ENCODE data around the gene AJM1. TPM values are rescaled to one million over a fixed set of nuclear protein-coding genes. Genes with fewer than 3 reads are reported as not detected.

The AJM1 gene
- total and polyA plus RNA-seq, 2 experiments from 2014 or later: 2.0 to 7.7 TPM

GRCh38 chr9:136889858-136890257, 47.6 kb downstream of the AJM1 start:
- no peaks in the 10 kb centered on the region for H3K36me3 ChIP-seq (replicated peaks; ENCODE audit: insufficient read depth, low read depth)
- WGBS (ENCODE audit: low lambda C conversion rate, missing lambda C conversion rate): 97% methylated on average over 25 of the region's 42 CpGs
- no peaks in the 10 kb centered on the region for H3K9me3 ChIP-seq (ENCODE audit: low read depth)

GRCh38 chr9:136890661-136891060, 48.4 kb downstream of the AJM1 start:
- Histone ChIP-seq H3K27me3 (no peaks in the 10 kb centered on the region), H3K4me2 (no peak overlapping the region), H4K20me1 (ENCODE audit: insufficient read depth, poor library complexity, severe bottlenecking) (no peaks in the 10 kb centered on the region), H3K4me1 (ENCODE audit: insufficient read depth) (no peaks in the 10 kb centered on the region), H3K4me3 (no peak overlapping the region), H3K36me3 (replicated peaks; ENCODE audit: insufficient read depth, low read depth) (no peaks in the 10 kb centered on the region), H3K79me2 (peaks cover 82% of the 10 kb centered on the region), H2AFZ (no peak overlapping the region), H3K9me2 (replicated peaks; ENCODE audit: insufficient read depth) (no peaks in the 10 kb centered on the region), H3K27ac (no peak overlapping the region), H3K9me3 (ENCODE audit: low read depth) (no peaks in the 10 kb centered on the region)
- DNase-seq (ENCODE audit: low spot score): no peak
- 89% methylated on average over 13 of the region's 13 CpGs for WGBS (ENCODE audit: low lambda C conversion rate, missing lambda C conversion rate)
- no peak for TF ChIP-seq CTCF (IDR thresholded peaks at IDR 0.05; ENCODE audit: poor library complexity)
- no peak for TF ChIP-seq EZH2phosphoT487 (IDR thresholded peaks at IDR 0.05; ENCODE audit: low read depth, severe bottlenecking, unreplicated experiment)
- TF ChIP-seq EZH2 (IDR thresholded peaks at IDR 0.05; ENCODE audit: borderline replicate concordance): no peak

More at GRCh38 chr9:136889858-136890257, 47.6 kb downstream of the AJM1 start:
- no peak overlapping the region for H2AFZ ChIP-seq
- H3K4me1 ChIP-seq (ENCODE audit: insufficient read depth): no peaks in the 10 kb centered on the region
- no peaks in the 10 kb centered on the region for H3K9me2 ChIP-seq (replicated peaks; ENCODE audit: insufficient read depth)
- no peak overlapping the region for H3K4me3 ChIP-seq
- H3K27ac ChIP-seq: no peak overlapping the region
- DNase-seq (ENCODE audit: low spot score): no peak
- H3K79me2 ChIP-seq: peaks cover 75% of the 10 kb centered on the region
- TF ChIP-seq EZH2 (IDR thresholded peaks at IDR 0.05; ENCODE audit: borderline replicate concordance) (no peak), CTCF (IDR thresholded peaks at IDR 0.05; ENCODE audit: poor library complexity) (no peak), EZH2phosphoT487 (IDR thresholded peaks at IDR 0.05; ENCODE audit: low read depth, severe bottlenecking, unreplicated experiment) (no peak)
- no peaks in the 10 kb centered on the region for H4K20me1 ChIP-seq (ENCODE audit: insufficient read depth, poor library complexity, severe bottlenecking)
- no peaks in the 10 kb centered on the region for H3K27me3 ChIP-seq
- H3K4me2 ChIP-seq: no peak overlapping the region

Small RNA genes lying within 50 kb of the gene (microRNA-seq; reads per million reads assigned to microRNA genes)
- gene MIR4292: not detected
- 2.7 reads per million for gene MIR4479

Small RNA genes lying within 50 kb of the gene (small RNA-seq; reads per million reads assigned to genes)
- not detected for gene AL355987.2
- not detected for gene MIR4292
- not detected for gene MIR4479

Other genes starting within 250 kb of the AJM1 start
- gene EGFL7, start 179.6 kb upstream of the AJM1 start, total RNA-seq: 50.0 and 52.9 TPM in 2 replicates
- 82.5 and 82.6 TPM in 2 replicates for gene EGFL7, start 179.6 kb upstream of the AJM1 start, polyA plus RNA-seq
- 125 and 136 TPM in 2 replicates for gene AGPAT2, start 155.0 kb upstream of the AJM1 start, total RNA-seq
- gene AGPAT2, start 155.0 kb upstream of the AJM1 start, polyA plus RNA-seq: 242 and 249 TPM in 2 replicates
- gene DIPK1B, start 129.9 kb upstream of the AJM1 start, total RNA-seq: 31.7 and 33.3 TPM in 2 replicates
- gene DIPK1B, start 129.9 kb upstream of the AJM1 start, polyA plus RNA-seq: 39.4 and 47.3 TPM in 2 replicates
- gene LCN10, start 99.5 kb upstream of the AJM1 start, total RNA-seq: not detected in 2 replicates
- not detected in 2 replicates for gene LCN10, start 99.5 kb upstream of the AJM1 start, polyA plus RNA-seq
- not detected in 2 replicates for gene LCN6, start 94.0 kb upstream of the AJM1 start, total RNA-seq
- not detected in 2 replicates for gene LCN6, start 94.0 kb upstream of the AJM1 start, polyA plus RNA-seq
- not detected in 2 replicates for gene LCN8, start 84.2 kb upstream of the AJM1 start, total RNA-seq
- not detected in 2 replicates for gene LCN8, start 84.2 kb upstream of the AJM1 start, polyA plus RNA-seq
- 1.5 and 35.9 TPM in 2 replicates for gene LCN15, start 78.0 kb upstream of the AJM1 start, total RNA-seq
- 0.85 and 1.4 TPM in 2 replicates for gene LCN15, start 78.0 kb upstream of the AJM1 start, polyA plus RNA-seq
- gene TMEM141, start 51.1 kb upstream of the AJM1 start, total RNA-seq: 230 and 232 TPM in 2 replicates
- gene TMEM141, start 51.1 kb upstream of the AJM1 start, polyA plus RNA-seq: 372 and 385 TPM in 2 replicates
- gene CCDC183, start 46.1 kb upstream of the AJM1 start, total RNA-seq: 10.5 and 17.7 TPM in 2 replicates
- gene CCDC183, start 46.1 kb upstream of the AJM1 start, polyA plus RNA-seq: 32.1 and 56.4 TPM in 2 replicates
- gene RABL6, start 34.5 kb upstream of the AJM1 start, total RNA-seq: 67.2 and 72.3 TPM in 2 replicates
- gene RABL6, start 34.5 kb upstream of the AJM1 start, polyA plus RNA-seq: 103 and 110 TPM in 2 replicates
- gene PHPT1, start 6.9 kb downstream of the AJM1 start, total RNA-seq: 101 and 111 TPM in 2 replicates
- 384 and 390 TPM in 2 replicates for gene PHPT1, start 6.9 kb downstream of the AJM1 start, polyA plus RNA-seq
- gene MAMDC4, start 9.9 kb downstream of the AJM1 start, total RNA-seq: 7.9 and 8.5 TPM in 2 replicates
- 12.7 and 16.9 TPM in 2 replicates for gene MAMDC4, start 9.9 kb downstream of the AJM1 start, polyA plus RNA-seq
- 318 and 372 TPM in 2 replicates for gene EDF1, start 23.8 kb downstream of the AJM1 start, total RNA-seq
- gene EDF1, start 23.8 kb downstream of the AJM1 start, polyA plus RNA-seq: 508 and 568 TPM in 2 replicates
- 7.6 TPM in 2 replicates for gene TRAF2, start 44.0 kb downstream of the AJM1 start, total RNA-seq
- gene TRAF2, start 44.0 kb downstream of the AJM1 start, polyA plus RNA-seq: 12.4 and 12.6 TPM in 2 replicates
- 141 and 179 TPM in 2 replicates for gene FBXW5, start 102.3 kb downstream of the AJM1 start, total RNA-seq
- 160 and 172 TPM in 2 replicates for gene FBXW5, start 102.3 kb downstream of the AJM1 start, polyA plus RNA-seq
- 5.7 and 15.7 TPM in 2 replicates for gene C8G, start 102.8 kb downstream of the AJM1 start, total RNA-seq
- 15.4 and 15.7 TPM in 2 replicates for gene C8G, start 102.8 kb downstream of the AJM1 start, polyA plus RNA-seq
- gene LCN12, start 109.8 kb downstream of the AJM1 start, total RNA-seq: 1.6 and 4.1 TPM in 2 replicates
- gene LCN12, start 109.8 kb downstream of the AJM1 start, polyA plus RNA-seq: 27.4 and 36.8 TPM in 2 replicates
- 56.0 and 56.4 TPM in 2 replicates for gene PTGDS, start 135.0 kb downstream of the AJM1 start, total RNA-seq
- 290 and 383 TPM in 2 replicates for gene PTGDS, start 135.0 kb downstream of the AJM1 start, polyA plus RNA-seq
- gene LCNL1, start 140.5 kb downstream of the AJM1 start, total RNA-seq: 0.04 and 0.13 TPM in 2 replicates
- 0.47 and 2.2 TPM in 2 replicates for gene LCNL1, start 140.5 kb downstream of the AJM1 start, polyA plus RNA-seq
- gene PAXX, start 149.9 kb downstream of the AJM1 start, total RNA-seq: 35.1 and 39.5 TPM in 2 replicates
- gene PAXX, start 149.9 kb downstream of the AJM1 start, polyA plus RNA-seq: 89.5 and 97.5 TPM in 2 replicates
- gene CLIC3, start 154.1 kb downstream of the AJM1 start, total RNA-seq: 6.6 and 9.9 TPM in 2 replicates
- gene CLIC3, start 154.1 kb downstream of the AJM1 start, polyA plus RNA-seq: 45.0 and 63.5 TPM in 2 replicates
- 12.7 and 14.6 TPM in 2 replicates for gene ABCA2, start 185.8 kb downstream of the AJM1 start, total RNA-seq
- gene ABCA2, start 185.8 kb downstream of the AJM1 start, polyA plus RNA-seq: 15.6 and 21.8 TPM in 2 replicates
- gene FUT7, start 189.6 kb downstream of the AJM1 start, total RNA-seq: not detected in 2 replicates
- 0.06 TPM in 1 of 2 replicates, not detected in the other for gene FUT7, start 189.6 kb downstream of the AJM1 start, polyA plus RNA-seq
- gene NPDC1, start 203.7 kb downstream of the AJM1 start, total RNA-seq: 12.3 and 12.7 TPM in 2 replicates
- 69.8 and 72.7 TPM in 2 replicates for gene NPDC1, start 203.7 kb downstream of the AJM1 start, polyA plus RNA-seq
- gene ENTPD2, start 211.6 kb downstream of the AJM1 start, total RNA-seq: 1.8 and 2.3 TPM in 2 replicates
- gene ENTPD2, start 211.6 kb downstream of the AJM1 start, polyA plus RNA-seq: 1.1 and 3.2 TPM in 2 replicates
- gene SAPCD2, start 228.1 kb downstream of the AJM1 start, total RNA-seq: 4.6 and 7.5 TPM in 2 replicates
- 4.8 and 5.6 TPM in 2 replicates for gene SAPCD2, start 228.1 kb downstream of the AJM1 start, polyA plus RNA-seq
- 11.2 and 15.6 TPM in 2 replicates for gene UAP1L1, start 235.0 kb downstream of the AJM1 start, total RNA-seq
- 39.1 and 40.1 TPM in 2 replicates for gene UAP1L1, start 235.0 kb downstream of the AJM1 start, polyA plus RNA-seq
- gene MAN1B1, start 244.5 kb downstream of the AJM1 start, total RNA-seq: 54.6 and 60.8 TPM in 2 replicates
- 94.2 and 101 TPM in 2 replicates for gene MAN1B1, start 244.5 kb downstream of the AJM1 start, polyA plus RNA-seq

All from hepatocyte (in vitro differentiated cells).